GM18868 (cell line): ENCODE measurements around the gene MTHFD2.

Experiments
- ATAC-seq: cut with Tn5 transposase; IDR thresholded peaks from one replicate; pipeline ENCODE4 v1.9.1; 2021; ENCODE audit warnings: mild to moderate bottlenecking, moderate library complexity; ENCODE audit not compliant: unreplicated experiment

MTHFD2 gene

DNA sequence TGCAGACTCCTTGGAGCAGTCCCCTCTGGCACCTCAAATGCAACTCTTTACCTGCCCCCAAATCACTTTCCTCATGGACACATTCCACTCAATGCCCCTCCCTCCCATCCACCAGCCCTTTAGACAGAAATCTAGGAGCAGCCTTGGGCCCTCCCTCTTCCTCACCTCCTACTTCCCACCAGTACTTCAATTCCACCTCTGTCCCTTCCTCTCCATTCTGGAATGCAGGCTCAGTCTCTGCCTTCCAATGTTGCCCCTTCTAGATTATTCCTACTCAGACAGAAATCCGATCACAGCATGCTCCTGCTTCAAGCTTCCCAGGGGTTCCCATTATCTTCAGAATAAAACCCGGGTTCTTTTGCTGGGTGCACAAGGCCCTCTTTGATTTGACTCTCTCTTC lies 62.1 kb downstream of the MTHFD2 start:
- ATAC-seq = no peak

DNA sequence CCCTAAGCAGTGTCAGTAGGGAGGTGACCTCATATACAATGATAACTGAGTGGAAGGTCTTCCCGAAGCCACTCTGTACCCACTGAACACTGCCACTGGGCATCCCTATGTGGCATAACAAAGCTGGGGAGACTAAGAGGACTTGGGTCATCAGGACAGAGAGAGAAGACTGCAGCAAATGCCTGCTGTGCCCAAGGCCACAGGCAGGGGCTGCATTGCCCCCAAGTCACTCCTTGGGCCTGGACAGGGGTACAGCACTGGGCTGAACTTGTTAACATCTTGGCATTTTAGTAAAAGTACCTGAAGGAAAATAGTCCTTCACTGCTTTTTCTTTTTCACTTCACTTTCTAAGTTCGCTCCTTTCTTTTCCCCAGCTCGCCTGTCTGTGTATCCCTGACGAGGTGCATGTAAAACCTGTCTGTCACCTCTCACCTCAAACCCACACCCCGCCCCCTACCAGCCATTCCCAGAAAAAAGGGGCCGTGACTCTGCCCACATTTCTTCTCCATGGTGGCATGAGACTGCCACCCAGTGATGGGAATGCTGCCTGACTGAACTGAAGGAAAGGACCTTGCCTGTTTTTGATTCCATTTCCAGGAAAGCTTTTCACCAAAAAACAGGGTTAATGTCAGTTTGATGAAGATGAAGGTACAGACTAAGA lies 62.9 kb downstream of the MTHFD2 start:
- no peak for ATAC-seq

DNA sequence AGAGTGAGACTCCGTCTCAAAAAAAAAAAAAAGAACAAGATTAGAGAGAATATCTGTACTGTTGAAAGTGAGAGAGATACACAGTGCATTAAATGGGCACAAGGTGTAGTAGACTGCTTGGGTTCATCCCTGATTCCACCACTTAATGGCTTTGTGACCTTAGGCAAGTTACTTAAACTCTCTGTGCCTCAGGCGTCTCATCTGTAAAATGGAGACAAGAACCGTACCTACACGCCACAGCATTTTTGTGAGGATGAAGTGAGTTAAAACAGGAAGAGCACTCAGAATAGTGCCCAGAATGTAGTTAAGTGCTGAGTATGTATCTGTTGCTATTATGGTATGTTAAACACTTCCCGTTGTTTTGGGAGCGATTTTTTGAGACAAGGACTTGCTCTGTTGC lies 64.3 kb downstream of the MTHFD2 start:
- ATAC-seq = no peak

DNA sequence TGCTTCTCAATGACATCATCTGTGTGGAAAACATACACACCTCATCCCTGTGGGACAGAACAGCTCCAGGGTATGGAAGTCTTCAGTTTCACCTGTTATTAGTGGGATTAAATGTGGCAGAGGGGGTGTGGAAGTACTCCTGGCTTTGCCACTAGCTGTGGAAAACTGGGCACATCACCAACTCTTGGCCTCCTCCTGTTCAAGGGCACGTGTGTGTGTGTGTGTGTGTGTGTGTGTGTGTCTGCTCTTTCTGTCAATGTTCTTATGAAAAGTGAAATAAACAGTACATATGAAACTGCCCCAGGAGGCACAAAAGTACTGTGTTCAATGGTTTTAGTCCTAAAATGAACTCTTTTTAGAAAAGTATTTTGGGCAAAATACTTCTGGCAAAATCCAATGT lies 65.9 kb downstream of the MTHFD2 start:
- no peak for ATAC-seq

DNA sequence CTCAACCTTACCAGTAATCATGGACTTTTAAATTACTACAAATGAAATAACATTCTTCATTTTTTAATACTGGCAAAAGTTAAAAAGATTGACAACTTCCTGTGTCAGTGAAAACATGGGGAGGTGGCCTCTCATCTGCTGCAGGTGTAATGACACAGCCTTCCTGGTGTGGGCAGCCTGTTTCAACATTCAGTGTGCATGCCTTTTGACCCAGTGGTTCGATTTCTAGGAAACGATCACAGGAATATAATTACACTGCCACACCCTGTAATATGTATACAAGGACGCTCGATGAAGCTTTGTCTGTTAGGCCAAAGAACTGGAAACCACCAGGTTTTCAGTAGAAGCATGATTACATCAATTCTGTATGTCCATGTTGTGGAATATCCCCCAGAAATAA lies 68.7 kb downstream of the MTHFD2 start:
- no peak for ATAC-seq
